Astrocyte (in vitro differentiated cells and primary cell): Measurements from ENCODE around the gene ZFHX3. TPM values are rescaled to one million over a fixed set of nuclear protein-coding genes. Genes with fewer than 3 reads are reported as not detected.

Source experiments
- DNase-seq: peaks from one replicate; pipeline ENCODE4 v3.0.0-alpha.2; 2010; ENCODE audit warnings: low read depth
- FAIRE-seq: peaks from 2 replicates; lab custom pipeline; 2011; peaks lifted over from hg19 to GRCh38; lab: Jason Lieb, UNC
- H2AFZ ChIP-seq: 2 replicates; pipeline ENCODE4 v1.6.0; 2012; ENCODE audit warnings: low read depth, low read length, inconsistent platforms
- H3K27ac ChIP-seq: 2 replicates; pipeline ENCODE4 v1.5.1; 2011; ENCODE audit warnings: low read depth, low read length, inconsistent platforms
- H3K27me3 ChIP-seq: 2 replicates; pipeline ENCODE4 v1.6.0; 2011; ENCODE audit warnings: low read length, inconsistent platforms; ENCODE audit not compliant: insufficient read depth
- H3K36me3 ChIP-seq: 2 replicates; pipeline ENCODE4 v1.5.1; 2011; ENCODE audit warnings: low read length, inconsistent platforms; ENCODE audit not compliant: insufficient read depth
- H3K4me1 ChIP-seq: 2 replicates; pipeline ENCODE4 v1.5.1; 2011; ENCODE audit warnings: low read length, inconsistent platforms; ENCODE audit not compliant: insufficient read depth
- H3K4me2 ChIP-seq: 2 replicates; pipeline ENCODE4 v1.6.0; 2012; ENCODE audit warnings: low read length, inconsistent platforms
- H3K4me3 ChIP-seq: 2 replicates; pipeline ENCODE4 v1.5.1; 2011; ENCODE audit warnings: low read depth, mild to moderate bottlenecking, low read length, inconsistent platforms; ENCODE audit not compliant: insufficient read depth
- H3K79me2 ChIP-seq: 2 replicates; pipeline ENCODE4 v1.6.0; 2012; ENCODE audit warnings: mild to moderate bottlenecking, low read length, inconsistent platforms; ENCODE audit not compliant: insufficient read depth
- H3K9ac ChIP-seq: 2 replicates; pipeline ENCODE4 v1.6.0; 2012; ENCODE audit warnings: mild to moderate bottlenecking, low read length, inconsistent platforms
- H3K9me3 ChIP-seq: 2 replicates; pipeline ENCODE4 v1.5.1; 2012; ENCODE audit warnings: low read depth, mild to moderate bottlenecking, low read length, inconsistent platforms; ENCODE audit not compliant: insufficient read depth
- H4K20me1 ChIP-seq: 2 replicates; pipeline ENCODE4 v1.6.0; 2012; ENCODE audit warnings: low read length, inconsistent platforms; ENCODE audit not compliant: insufficient read depth
- H3K27ac Mint-ChIP-seq: one replicate; pipeline ENCODE4 v1.8.0; 2021; ENCODE audit warnings: mild to moderate bottlenecking, mixed read lengths; ENCODE audit not compliant: unreplicated experiment
- H3K27me3 Mint-ChIP-seq: one replicate; pipeline ENCODE4 v1.8.0; 2021; ENCODE audit warnings: low read depth, mixed read lengths; ENCODE audit not compliant: unreplicated experiment
- H3K36me3 Mint-ChIP-seq: one replicate; pipeline ENCODE4 v1.8.0; 2021; ENCODE audit warnings: low read depth, mixed read lengths; ENCODE audit not compliant: unreplicated experiment
- H3K4me1 Mint-ChIP-seq: one replicate; pipeline ENCODE4 v1.8.0; 2021; ENCODE audit warnings: low read depth, mixed read lengths; ENCODE audit not compliant: unreplicated experiment
- H3K4me3 Mint-ChIP-seq: one replicate; pipeline ENCODE4 v1.8.0; 2021; ENCODE audit warnings: mild to moderate bottlenecking, moderate library complexity, mixed read lengths; ENCODE audit not compliant: unreplicated experiment
- H3K9me3 Mint-ChIP-seq: one replicate; pipeline ENCODE4 v1.8.0; 2021; ENCODE audit warnings: mild to moderate bottlenecking, mixed read lengths; ENCODE audit not compliant: unreplicated experiment
- EZH2 ChIP-seq: IDR thresholded peaks from 2 replicates; pipeline ENCODE4 v1.6.1; 2012; ENCODE audit warnings: mild to moderate bottlenecking, low read length, inconsistent platforms; ENCODE audit not compliant: insufficient read depth
- total RNA-seq: library from RNA; stranded (reverse); gene quantifications from 2 replicates; pipeline ENCODE4 v1.2.1, GENCODE V29; 2021
- TF ChIP-seq, protein P1 (sequence below): IDR thresholded peaks from 2 replicates; pipeline ENCODE4 v1.5.1; 2011; ENCODE audit warnings: low read depth, mild to moderate bottlenecking, inconsistent platforms, low read length, moderate library complexity; ENCODE audit not compliant: insufficient read depth

The ZFHX3 gene
- total RNA-seq, 1 donor from 2014 or later, result 19.7 TPM

GRCh38 chr16:72889616-72890582 lies 158.0 kb downstream of the ZFHX3 start:
- H3K4me3 ChIP-seq, result no peak overlapping the region
- peaks cover 15% of the 10 kb centered on the region for H4K20me1 ChIP-seq
- FAIRE-seq (no peak), DNase-seq (no peak)
- Mint-ChIP-seq H3K9me3 (peaks cover 13% of the 10 kb centered on the region), H3K4me3 (no peak overlapping the region), H3K27ac (no peak overlapping the region), H3K27me3 (no peaks in the 10 kb centered on the region), H3K4me1 (peaks cover 20% of the 10 kb centered on the region), H3K36me3 (peaks cover 35% of the 10 kb centered on the region)
- H3K4me1 ChIP-seq, result peaks cover 9% of the 10 kb centered on the region
- no peaks in the 10 kb centered on the region for H3K9me3 ChIP-seq
- no peak overlapping the region for H3K27ac ChIP-seq
- no peak overlapping the region for H3K9ac ChIP-seq
- no peak overlapping the region for H3K4me2 ChIP-seq
- no peak overlapping the region for H2AFZ ChIP-seq
- no peaks in the 10 kb centered on the region for H3K27me3 ChIP-seq
- peaks cover 9% of the 10 kb centered on the region for H3K36me3 ChIP-seq
- TF ChIP-seq, protein P1, sequence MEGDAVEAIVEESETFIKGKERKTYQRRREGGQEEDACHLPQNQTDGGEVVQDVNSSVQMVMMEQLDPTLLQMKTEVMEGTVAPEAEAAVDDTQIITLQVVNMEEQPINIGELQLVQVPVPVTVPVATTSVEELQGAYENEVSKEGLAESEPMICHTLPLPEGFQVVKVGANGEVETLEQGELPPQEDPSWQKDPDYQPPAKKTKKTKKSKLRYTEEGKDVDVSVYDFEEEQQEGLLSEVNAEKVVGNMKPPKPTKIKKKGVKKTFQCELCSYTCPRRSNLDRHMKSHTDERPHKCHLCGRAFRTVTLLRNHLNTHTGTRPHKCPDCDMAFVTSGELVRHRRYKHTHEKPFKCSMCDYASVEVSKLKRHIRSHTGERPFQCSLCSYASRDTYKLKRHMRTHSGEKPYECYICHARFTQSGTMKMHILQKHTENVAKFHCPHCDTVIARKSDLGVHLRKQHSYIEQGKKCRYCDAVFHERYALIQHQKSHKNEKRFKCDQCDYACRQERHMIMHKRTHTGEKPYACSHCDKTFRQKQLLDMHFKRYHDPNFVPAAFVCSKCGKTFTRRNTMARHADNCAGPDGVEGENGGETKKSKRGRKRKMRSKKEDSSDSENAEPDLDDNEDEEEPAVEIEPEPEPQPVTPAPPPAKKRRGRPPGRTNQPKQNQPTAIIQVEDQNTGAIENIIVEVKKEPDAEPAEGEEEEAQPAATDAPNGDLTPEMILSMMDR, result no peak
- TF ChIP-seq EZH2, result no peak
- H3K79me2 ChIP-seq, result peaks cover 17% of the 10 kb centered on the region

GRCh38 chr16:72887537-72887936 lies 160.4 kb downstream of the ZFHX3 start:
- Histone ChIP-seq H2AFZ (no peak overlapping the region), H3K27ac (no peak overlapping the region), H3K9ac (no peak overlapping the region), H3K4me2 (no peak overlapping the region), H3K4me3 (no peak overlapping the region), H3K27me3 (no peaks in the 10 kb centered on the region), H3K4me1 (peaks cover 9% of the 10 kb centered on the region), H4K20me1 (peaks cover 32% of the 10 kb centered on the region), H3K79me2 (peaks cover 12% of the 10 kb centered on the region), H3K36me3 (peaks cover 10% of the 10 kb centered on the region), H3K9me3 (no peaks in the 10 kb centered on the region)
- Mint-ChIP-seq H3K9me3 (peaks cover 13% of the 10 kb centered on the region), H3K27ac (no peak overlapping the region), H3K27me3 (no peaks in the 10 kb centered on the region), H3K36me3 (peaks cover 33% of the 10 kb centered on the region), H3K4me1 (peaks cover 24% of the 10 kb centered on the region), H3K4me3 (no peak overlapping the region)
- DNase-seq (no peak), FAIRE-seq (no peak)
- no peak for TF ChIP-seq EZH2
- TF ChIP-seq, protein P1, result no peak
